NCI-H2227 (cell line): Measurements from ENCODE around the gene MED12L.

ENCODE experiments used
- DNase-seq: peaks from one replicate; lab custom pipeline; 2025; ENCODE audit not compliant: unreplicated experiment; lab: John Stamatoyannopoulos, UW

Gene MED12L

GRCh38 chr3:151410891-151411559 is 325.6 kb downstream of the MED12L start:
- no peak for DNase-seq

GRCh38 chr3:151412989-151413388 is 327.5 kb downstream of the MED12L start:
- DNase-seq: no peak

- no peak for DNase-seq
Measured at GRCh38 chr3:151415289-151415688, 329.8 kb downstream of the MED12L start.

DNA sequence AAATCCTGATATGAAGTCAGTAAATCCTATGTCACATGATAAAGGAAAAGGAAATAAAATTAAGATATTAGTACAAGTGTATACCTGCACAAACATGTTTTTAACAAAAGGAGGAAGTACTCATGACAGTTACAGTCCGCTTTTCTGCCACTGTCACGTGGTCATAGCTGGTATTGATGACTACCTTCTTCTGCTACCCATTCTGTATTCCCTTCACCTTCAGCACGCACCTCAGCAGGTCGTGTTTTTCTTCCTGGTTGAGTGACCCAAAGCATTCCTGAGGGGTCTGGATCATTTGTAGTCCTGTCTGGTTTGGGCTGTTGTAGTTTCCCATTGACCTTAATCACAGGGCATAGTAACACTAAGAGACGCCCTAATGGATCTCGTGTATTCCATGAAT is 334.3 kb downstream of the MED12L start:
- no peak for DNase-seq

GRCh38 chr3:151421938-151422337 is 336.5 kb downstream of the MED12L start:
- no peak for DNase-seq

GRCh38 chr3:151423091-151423490 is 337.6 kb downstream of the MED12L start:
- no peak for DNase-seq

GRCh38 chr3:151425627-151426340 is 340.3 kb downstream of the MED12L start:
- no peak for DNase-seq

DNA sequence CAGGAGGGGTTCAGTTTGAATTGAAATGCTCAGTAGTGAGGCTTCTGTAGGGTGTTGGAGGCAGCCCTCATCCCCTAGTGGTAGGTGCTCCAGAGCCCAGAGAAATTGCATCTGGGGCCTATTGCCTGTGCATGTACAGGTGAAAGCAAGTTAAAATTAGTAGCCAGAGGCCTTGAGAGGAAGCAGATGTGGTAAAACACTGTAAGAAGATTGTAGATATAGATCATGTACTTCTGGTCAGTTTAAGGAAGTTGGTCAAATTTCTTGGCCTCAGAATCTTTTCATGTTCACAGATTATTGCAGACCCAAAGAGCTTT is 340.8 kb downstream of the MED12L start:
- no peak for DNase-seq

DNA sequence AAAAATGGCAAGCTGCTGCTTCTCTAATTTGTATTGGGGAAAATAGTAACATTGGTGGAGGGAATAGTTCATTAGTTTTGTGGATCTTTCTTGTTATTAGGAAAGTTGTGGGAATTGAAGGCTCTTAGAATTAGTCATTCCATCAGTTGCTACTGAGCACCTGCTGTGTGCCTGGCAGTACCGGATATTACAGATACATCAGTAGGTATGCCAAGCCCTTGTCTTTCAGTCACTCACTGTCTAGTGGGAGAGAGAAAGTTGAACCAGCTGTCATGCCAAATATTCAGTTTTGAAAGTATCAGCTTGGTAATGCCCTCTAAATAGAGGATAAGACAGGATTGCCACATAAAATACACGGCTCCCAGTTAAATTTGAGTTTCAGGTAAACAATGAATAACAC is 342.9 kb downstream of the MED12L start:
- no peak for DNase-seq

- no peak for DNase-seq
Measured at GRCh38 chr3:151430821-151431484, 345.5 kb downstream of the MED12L start.

DNA sequence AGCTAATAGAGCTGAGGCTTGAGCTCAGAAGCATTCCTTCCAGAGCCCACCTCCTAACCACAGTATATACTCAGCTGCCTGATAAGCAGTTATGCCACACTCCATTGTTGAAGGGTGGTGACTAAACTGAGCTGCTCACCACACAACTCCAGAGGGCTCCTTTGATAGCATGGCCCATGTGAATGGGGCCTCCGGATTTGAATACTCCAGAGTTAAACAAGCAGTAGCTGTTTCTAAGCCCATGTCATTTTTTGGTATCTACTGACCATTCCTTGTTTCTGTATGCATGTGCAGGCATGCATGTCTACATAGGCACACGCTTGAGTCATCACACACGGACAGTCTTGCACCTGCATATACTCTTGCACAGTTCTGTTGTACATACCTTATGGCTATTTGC is 346.5 kb downstream of the MED12L start:
- no peak for DNase-seq

DNA sequence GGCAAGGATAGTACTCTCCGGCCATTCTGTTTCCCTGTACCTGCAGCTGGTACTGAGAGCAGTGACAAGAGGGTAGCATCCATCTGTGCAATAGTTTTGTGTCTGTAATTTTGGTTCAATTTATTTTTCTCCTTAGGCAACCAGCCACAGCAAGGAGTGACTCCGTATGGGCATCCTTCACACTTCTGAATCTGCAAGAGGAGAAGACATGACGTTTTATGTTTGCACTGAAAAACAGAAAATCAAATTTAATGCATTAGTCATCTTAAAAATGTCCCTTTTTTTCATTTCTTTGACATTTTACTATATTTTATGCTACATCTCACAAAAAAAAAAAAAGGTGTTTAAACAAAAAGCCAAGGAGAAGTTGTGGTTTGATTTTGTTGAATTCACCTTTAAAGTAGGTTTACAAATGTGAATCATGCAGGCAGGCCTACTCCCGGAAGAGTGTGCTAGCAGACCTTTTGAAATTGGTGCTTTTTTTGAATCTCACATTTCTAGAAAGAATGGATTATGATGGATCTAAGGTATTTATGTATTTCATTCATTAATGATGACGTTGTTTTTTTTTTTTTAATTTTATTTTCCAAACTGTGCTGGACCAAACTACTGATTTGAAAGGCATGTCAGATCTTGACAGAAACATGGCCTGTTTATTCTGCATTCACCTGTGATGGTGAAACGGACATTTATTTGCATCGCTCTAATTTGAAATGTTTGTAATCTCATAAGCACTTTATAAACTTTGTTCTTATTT is 347.3 kb downstream of the MED12L start:
- no peak for DNase-seq

GRCh38 chr3:151434151-151434890 is 348.9 kb downstream of the MED12L start:
- DNase-seq: no peak

GRCh38 chr3:151436675-151437446 is 351.4 kb downstream of the MED12L start:
- DNase-seq: no peak

- DNase-seq: no peak
Measured at GRCh38 chr3:151437906-151438305, 352.4 kb downstream of the MED12L start.

- peak; percentile 53 for DNase-seq
Measured at GRCh38 chr3:151439652-151440125, 354.2 kb downstream of the MED12L start.

- no peak for DNase-seq
Measured at GRCh38 chr3:151440940-151441339, 355.5 kb downstream of the MED12L start.

DNA sequence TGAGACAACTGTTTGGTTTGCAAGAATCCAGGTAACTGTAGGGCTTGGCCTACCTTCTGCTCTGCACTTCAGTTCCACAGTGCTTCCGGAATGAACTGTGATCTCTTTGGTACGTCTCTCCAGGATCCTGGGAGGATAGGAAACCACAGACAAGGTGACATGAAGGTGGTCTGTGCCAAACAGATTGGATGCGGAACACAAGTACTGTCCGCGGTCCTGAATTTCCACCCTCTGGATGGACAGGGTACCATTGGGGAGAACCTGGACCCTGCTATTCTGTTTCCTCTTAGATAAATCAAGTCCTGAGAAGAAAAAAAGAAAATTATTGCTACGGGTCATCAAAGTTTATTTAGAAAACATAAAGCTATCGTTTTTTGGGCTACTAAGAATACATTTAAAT is 358.1 kb downstream of the MED12L start:
- DNase-seq: no peak

GRCh38 chr3:151445273-151446001 is 360.0 kb downstream of the MED12L start:
- DNase-seq: no peak

DNA sequence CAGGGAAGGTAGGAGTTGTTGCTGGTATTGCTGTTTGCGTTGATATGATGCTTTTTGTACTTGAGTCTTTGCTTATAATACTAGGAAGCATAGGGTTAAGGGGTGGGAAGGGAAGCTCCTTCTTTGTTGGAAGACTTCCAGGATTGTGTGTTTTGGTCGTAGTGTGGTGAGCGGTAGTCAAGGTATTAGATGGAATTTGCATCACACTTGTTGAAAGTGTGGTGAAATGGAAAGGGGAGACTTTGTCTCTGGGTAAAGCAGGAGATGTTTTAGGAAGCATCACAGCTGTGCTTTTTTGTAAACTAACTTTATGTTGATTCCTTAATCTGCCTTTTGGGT is 360.5 kb downstream of the MED12L start:
- DNase-seq: no peak
